ENCODE data around the gene RCBTB2.
"Not testable (repeated sequence)": the region's sequence is repeated elsewhere in the genome, so short reads cannot be mapped to it uniquely, and the experiment has no call there.

RCBTB2 gene

GRCh38 chr13:48492470-48493065 is 40.3 kb downstream of the RCBTB2 start:
- DNase-seq: peak; percentile 44 to 64

GRCh38 chr13:48492096-48492440 is 40.8 kb downstream of the RCBTB2 start:
- no peak for DNase-seq

GRCh38 chr13:48491423-48492095 is 41.3 kb downstream of the RCBTB2 start:
- DNase-seq: no peak

GRCh38 chr13:48490241-48490640 is 42.6 kb downstream of the RCBTB2 start:
- DNase-seq: no peak

GRCh38 chr13:48489666-48490065 is 43.2 kb downstream of the RCBTB2 start:
- no peak for DNase-seq

- no peak for DNase-seq
Measured at GRCh38 chr13:48488995-48489394, 43.9 kb downstream of the RCBTB2 start.

- DNase-seq: no peak
Measured at GRCh38 chr13:48487968-48488367, 44.9 kb downstream of the RCBTB2 start.

GRCh38 chr13:48486836-48487235 is 46.0 kb downstream of the RCBTB2 start:
- no peak for DNase-seq

- DNase-seq: no peak
Measured at GRCh38 chr13:48486362-48486761, 46.5 kb downstream of the RCBTB2 start.

GRCh38 chr13:48485432-48485831 is 47.4 kb downstream of the RCBTB2 start:
- DNase-seq: no peak

- no peak for DNase-seq
Measured at GRCh38 chr13:48483575-48483974, 49.3 kb downstream of the RCBTB2 start.

- no peak for DNase-seq
Measured at GRCh38 chr13:48478391-48478790, 54.5 kb downstream of the RCBTB2 start.

GRCh38 chr13:48477191-48477855 is 55.6 kb downstream of the RCBTB2 start:
- DNase-seq: no peak

- DNase-seq: no peak
Measured at GRCh38 chr13:48476686-48477085, 56.2 kb downstream of the RCBTB2 start.

- DNase-seq: no peak
Measured at GRCh38 chr13:48476215-48476614, 56.7 kb downstream of the RCBTB2 start.

- DNase-seq: no peak
Measured at GRCh38 chr13:48475230-48475629, 57.6 kb downstream of the RCBTB2 start.

- no peak for DNase-seq
Measured at GRCh38 chr13:48457578-48458242, 75.2 kb downstream of the RCBTB2 start.

GRCh38 chr13:48456546-48456945 is 76.3 kb downstream of the RCBTB2 start:
- DNase-seq: no peak

GRCh38 chr13:48451196-48451595 is 81.7 kb downstream of the RCBTB2 start:
- DNase-seq: not testable (repeated sequence)

- no peak for DNase-seq
Measured at GRCh38 chr13:48449656-48450055, 83.2 kb downstream of the RCBTB2 start.

GRCh38 chr13:48448959-48449614 is 83.8 kb downstream of the RCBTB2 start:
- no peak for DNase-seq

- DNase-seq: no peak
Measured at GRCh38 chr13:48448285-48448958, 84.5 kb downstream of the RCBTB2 start.

GRCh38 chr13:48446464-48446863 is 86.4 kb downstream of the RCBTB2 start:
- no peak for DNase-seq

All from activated CD4-positive, alpha-beta T cell treated with anti-CD3 and anti-CD28 coated beads for 4 hours (primary cell).